Left ventricle myocardium inferior (tissue), 1 donor: ENCODE measurements around the gene ATP6V0C. TPM values are rescaled to one million over a fixed set of nuclear protein-coding genes. Genes with fewer than 3 reads are reported as not detected.
A peak's percentile ranks its signal among the peaks of the same experiment; 100 is the strongest.

Experiments used
- DNase-seq: peaks from one replicate; pipeline ENCODE4 v3.0.0-alpha.2; 2020
- H3K27ac ChIP-seq: fragments of 200-600 bp; replicated peaks from 2 replicates; pipeline ENCODE4 v1.8.0; 2021
- H3K27me3 ChIP-seq: fragments of 200-600 bp; 2 replicates; pipeline ENCODE4 v1.8.0; 2021; ENCODE audit warnings: low read depth
- H3K36me3 ChIP-seq: fragments of 200-600 bp; 2 replicates; pipeline ENCODE4 v1.8.0; 2021
- H3K4me1 ChIP-seq: fragments of 200-600 bp; 2 replicates; pipeline ENCODE4 v1.8.0; 2021
- H3K4me3 ChIP-seq: fragments of 200-600 bp; 2 replicates; pipeline ENCODE4 v1.8.0; 2021; ENCODE audit warnings: mild to moderate bottlenecking, moderate library complexity
- H3K9me3 ChIP-seq: fragments of 200-600 bp; replicated peaks from 2 replicates; pipeline ENCODE4 v1.8.0; 2021
- CTCF ChIP-seq: fragments of 200-600 bp; IDR thresholded peaks from 2 replicates; pipeline ENCODE4 v1.8.0; 2021; ENCODE audit warnings: antibody characterized with exemption, mild to moderate bottlenecking, borderline replicate concordance
- intact Hi-C: fragments of 100-400 bp; cut with micrococcal nuclease; formaldehyde crosslinking; loops from one replicate; pipeline ENCODE4 v1.11.0; 2022
- total RNA-seq: library from RNA; stranded (reverse); fragmentation: NEBNext Ultra II Directional; extraction: Animal tissue kit (Norgen Biotek cat#: 25700); gene quantifications from one replicate; pipeline ENCODE4 v1.2.1, GENCODE V29; 2021
- donor health status: DM: no; HTN: yes; CAD: no; lungs with severe emphysema.

Gene ATP6V0C
- total RNA-seq, 1 donor from 2014 or later, result 128 TPM

GRCh38 chr16:2516391-2517240 is 2.9 kb downstream of the ATP6V0C start:
- DNase-seq, result no peak
- Histone ChIP-seq H3K27me3 (no peaks in the 10 kb centered on the region), H3K36me3 (peaks cover 5% of the 10 kb centered on the region), H3K4me3 (peak overlapping the region; percentile 97), H3K9me3 (no peaks in the 10 kb centered on the region), H3K4me1 (peaks cover 84% of the 10 kb centered on the region), H3K27ac (peak overlapping the region; percentile 92)
- intact Hi-C loops, result no loop called here
- TF ChIP-seq CTCF, result no peak

- Histone ChIP-seq H3K27ac (peak overlapping the region; percentile 88), H3K4me3 (peak overlapping the region; percentile 77), H3K36me3 (peaks cover 14% of the 10 kb centered on the region), H3K4me1 (peaks cover 75% of the 10 kb centered on the region), H3K9me3 (no peaks in the 10 kb centered on the region), H3K27me3 (no peaks in the 10 kb centered on the region)
- no peak for TF ChIP-seq CTCF
- no peak for DNase-seq
- intact Hi-C loops, result no loop called here
These were observed 4.3 kb downstream of the ATP6V0C start for GRCh38 chr16:2517954-2518605.

- H3K36me3 ChIP-seq, result peaks cover 24% of the 10 kb centered on the region
- no peak for TF ChIP-seq CTCF
- peak overlapping the region; percentile 88 for H3K27ac ChIP-seq
- intact Hi-C loops, result no loop called here
- DNase-seq, result no peak
- H3K4me1 ChIP-seq, result peaks cover 69% of the 10 kb centered on the region
- H3K4me3 ChIP-seq, result peak overlapping the region; percentile 77
- H3K9me3 ChIP-seq, result no peaks in the 10 kb centered on the region
- H3K27me3 ChIP-seq, result no peaks in the 10 kb centered on the region
These were observed 5.3 kb downstream of the ATP6V0C start for GRCh38 chr16:2518823-2519710.

GRCh38 chr16:2519711-2520080 is 5.9 kb downstream of the ATP6V0C start:
- Histone ChIP-seq H3K27ac (peak overlapping the region; percentile 88), H3K4me3 (peak overlapping the region; percentile 77), H3K27me3 (no peaks in the 10 kb centered on the region), H3K4me1 (peaks cover 64% of the 10 kb centered on the region), H3K9me3 (no peaks in the 10 kb centered on the region), H3K36me3 (peaks cover 30% of the 10 kb centered on the region)
- DNase-seq, result no peak
- no peak for TF ChIP-seq CTCF
- intact Hi-C loops, result no loop called here

- Histone ChIP-seq H3K27me3 (no peaks in the 10 kb centered on the region), H3K4me3 (peak within 1 kb of the TSS; percentile 77), H3K27ac (peak within 1 kb of the TSS; percentile 88), H3K9me3 (no peaks in the 10 kb centered on the region), H3K36me3 (peaks cover 36% of the 10 kb centered on the region), H3K4me1 (peaks cover 58% of the 10 kb centered on the region)
- DNase-seq, result peak; percentile 94
- no peak for TF ChIP-seq CTCF
- intact Hi-C loops, result no loop called here
These were observed 6.5 kb downstream of the ATP6V0C start, which contains the start of gene AMDHD2 for GRCh38 chr16:2520097-2520783. AMDHD2 (plus strand) TSS chr16:2520371; CDS start chr16:2520459, 88 bp downstream.
